Activated gamma-delta T cell treated with anti-CD3 and anti-CD28 coated beads, Interleukin-2, amount 50 U/mL, for 16 hours (primary cell): Measurements from ENCODE around the gene S1PR3.

Source experiments
- DNase-seq: peaks from one replicate; pipeline ENCODE4 v3.0.0-alpha.2; 2020; ENCODE audit warnings: low read depth

The S1PR3 gene

DNA sequence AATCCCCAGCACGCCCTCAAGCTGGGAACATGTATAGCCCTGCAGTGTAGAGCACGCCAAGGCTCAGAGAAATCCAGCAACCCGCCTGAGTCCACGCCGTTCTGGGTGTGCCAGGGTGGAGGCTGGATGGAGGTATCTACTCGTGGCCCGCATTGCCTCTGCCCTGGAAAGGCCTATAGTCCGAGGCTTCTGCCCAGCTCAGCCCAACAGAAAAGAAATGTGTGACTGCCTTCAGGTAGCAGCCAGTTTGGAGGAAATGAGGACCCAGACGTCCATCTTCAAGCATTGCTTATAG, 18.2 kb downstream of the S1PR3 start:
- no peak for DNase-seq

GRCh38 chr9:89010056-89010455, 18.8 kb downstream of the S1PR3 start:
- DNase-seq: no peak

- no peak for DNase-seq
Observed at GRCh38 chr9:89010526-89011111, 19.4 kb downstream of the S1PR3 start.

DNA sequence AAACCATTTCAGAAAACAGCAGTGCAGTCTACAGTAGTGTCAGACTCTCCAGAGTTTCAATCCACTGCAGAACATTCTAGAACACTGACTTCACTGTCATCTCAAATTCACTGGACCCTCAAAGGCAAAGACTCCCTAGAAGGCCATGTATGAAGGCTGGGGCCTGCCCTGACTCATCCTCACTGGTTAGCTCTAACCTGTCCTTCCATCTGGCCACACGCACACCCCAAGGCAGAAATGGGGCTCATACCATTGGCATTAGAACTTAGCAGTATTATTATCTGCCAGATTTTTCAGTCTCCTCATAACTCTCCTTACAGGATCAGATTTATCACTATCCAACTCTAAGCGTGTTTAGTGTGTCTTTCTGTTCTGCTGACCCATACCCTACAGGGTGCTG, 20.4 kb downstream of the S1PR3 start:
- DNase-seq: no peak

- no peak for DNase-seq
Observed at GRCh38 chr9:89012294-89013042, 21.2 kb downstream of the S1PR3 start.

DNA sequence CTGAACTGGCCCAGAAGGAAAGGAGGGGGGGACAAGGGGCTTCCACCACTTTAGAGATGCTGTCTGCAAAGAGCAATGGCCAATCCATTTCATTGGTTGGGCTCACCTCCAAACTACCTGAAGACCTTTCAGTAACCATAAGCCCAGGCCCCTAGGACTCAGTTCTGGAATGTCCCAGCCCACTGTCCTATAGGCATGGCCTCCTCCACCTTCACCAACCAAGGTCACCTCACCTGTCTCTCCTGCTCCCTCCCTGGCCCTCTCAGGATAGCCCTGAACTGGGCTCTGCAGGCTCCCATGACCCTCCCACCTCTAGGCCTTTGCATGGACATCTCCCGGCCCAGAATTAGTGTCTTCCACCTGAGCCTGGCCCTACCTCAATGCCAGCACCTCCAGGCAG, 22.4 kb downstream of the S1PR3 start:
- no peak for DNase-seq

GRCh38 chr9:89014153-89014552, 22.9 kb downstream of the S1PR3 start:
- no peak for DNase-seq

- no peak for DNase-seq
Observed at GRCh38 chr9:89015336-89015735, 24.1 kb downstream of the S1PR3 start.

GRCh38 chr9:89020754-89021153, 29.5 kb downstream of the S1PR3 start:
- DNase-seq: no peak

GRCh38 chr9:89021154-89021803, 30.0 kb downstream of the S1PR3 start:
- no peak for DNase-seq

- DNase-seq: no peak
Observed at GRCh38 chr9:89022001-89022759, 30.9 kb downstream of the S1PR3 start.

- no peak for DNase-seq
Observed at GRCh38 chr9:89022902-89023301, 31.6 kb downstream of the S1PR3 start.

GRCh38 chr9:89023740-89024139, 32.5 kb downstream of the S1PR3 start:
- no peak for DNase-seq

- no peak for DNase-seq
Observed at GRCh38 chr9:89024727-89025126, 33.5 kb downstream of the S1PR3 start.

GRCh38 chr9:89025553-89025952, 34.3 kb downstream of the S1PR3 start:
- DNase-seq: no peak

GRCh38 chr9:89026876-89027275, 35.6 kb downstream of the S1PR3 start:
- no peak for DNase-seq

DNA sequence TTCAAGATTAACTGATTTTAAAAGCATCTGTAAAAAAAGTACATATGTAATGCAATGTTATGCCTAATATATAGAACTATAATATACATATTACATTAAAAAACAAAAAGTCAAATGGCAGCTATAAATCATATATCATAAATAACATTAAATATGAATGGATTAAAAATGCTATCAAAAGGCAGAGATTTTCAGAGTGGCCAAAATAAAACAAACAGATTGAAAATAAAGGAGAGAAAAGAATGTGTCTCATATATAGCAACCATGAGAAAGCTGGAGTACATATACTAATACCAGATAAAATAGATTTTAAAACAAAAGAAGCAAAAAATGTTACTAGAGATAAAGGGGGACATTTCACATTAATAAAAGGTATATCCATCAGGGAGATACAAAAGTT, 38.5 kb downstream of the S1PR3 start:
- DNase-seq: no peak

DNA sequence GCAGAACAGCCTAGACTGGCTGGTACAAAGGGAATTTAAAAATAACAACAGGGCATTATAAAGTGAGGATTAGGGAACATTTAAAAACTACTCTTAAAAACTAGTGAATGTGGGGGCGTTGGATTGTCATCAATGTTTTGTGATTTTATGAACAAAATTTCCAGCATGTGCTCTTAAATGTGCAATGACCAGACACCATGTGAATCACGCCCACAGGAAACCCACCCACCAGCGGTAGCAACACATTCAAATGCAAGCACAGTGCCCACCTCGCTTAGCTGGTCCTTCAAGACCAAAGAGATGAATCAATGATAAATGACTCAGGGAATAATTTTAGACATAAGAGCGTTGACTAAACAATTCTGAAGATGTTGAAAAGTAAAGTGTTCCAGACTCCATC, 40.9 kb downstream of the S1PR3 start:
- no peak for DNase-seq

DNA sequence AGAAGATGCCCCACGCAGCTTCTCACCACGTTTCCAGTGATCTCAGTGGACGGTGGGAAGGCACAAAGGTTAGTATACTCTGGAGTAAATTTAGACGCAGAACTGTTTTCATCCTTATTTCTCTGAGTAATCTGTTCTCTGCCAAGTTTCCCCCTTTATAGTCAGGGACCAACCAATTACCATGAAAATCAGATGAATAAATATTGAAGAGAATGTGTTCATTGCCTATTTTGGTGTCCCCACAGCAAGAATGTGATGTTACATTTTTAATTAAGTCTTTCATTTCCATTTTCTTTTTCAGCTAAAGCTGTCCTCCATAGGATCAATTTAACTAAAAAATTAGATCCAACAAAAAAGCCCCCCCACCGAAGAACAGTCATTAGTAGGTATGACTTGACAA, 41.4 kb downstream of the S1PR3 start:
- DNase-seq: no peak

GRCh38 chr9:89036383-89036782, 45.1 kb downstream of the S1PR3 start:
- DNase-seq: no peak

- no peak for DNase-seq
Observed at GRCh38 chr9:89036891-89037290, 45.6 kb downstream of the S1PR3 start.

GRCh38 chr9:89037346-89037745, 46.1 kb downstream of the S1PR3 start:
- no peak for DNase-seq

DNA sequence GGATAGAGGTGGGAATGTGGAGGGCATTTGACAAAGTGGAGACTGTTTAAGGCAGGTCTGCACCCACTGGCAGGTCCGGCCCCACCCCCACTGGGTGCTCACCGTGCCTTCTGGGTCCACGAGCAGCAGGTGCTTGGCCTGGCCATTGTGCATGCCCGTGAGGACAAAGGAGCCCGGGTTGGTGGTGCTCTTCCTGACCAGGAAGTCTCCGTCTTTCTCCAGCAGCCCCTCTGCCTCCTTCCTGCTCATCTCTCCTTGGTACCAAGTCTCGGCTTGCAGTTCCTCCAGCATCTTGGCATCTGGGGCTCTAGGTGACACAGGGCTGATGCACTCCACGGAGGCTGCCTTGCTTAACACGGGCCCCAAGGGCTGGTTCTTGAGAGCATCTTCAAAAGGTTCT, 46.6 kb downstream of the S1PR3 start:
- no peak for DNase-seq
